HG03064 (cell line): ENCODE measurements around the gene CHIC2.
"Not testable (repeated sequence)": the region's sequence is repeated elsewhere in the genome, so short reads cannot be mapped to it uniquely, and the experiment has no call there.

Experiments used
- ATAC-seq: cut with Tn5 transposase; IDR thresholded peaks from one replicate; pipeline ENCODE4 v1.9.1; 2021; ENCODE audit warnings: low read depth; ENCODE audit not compliant: unreplicated experiment

The CHIC2 gene

DNA sequence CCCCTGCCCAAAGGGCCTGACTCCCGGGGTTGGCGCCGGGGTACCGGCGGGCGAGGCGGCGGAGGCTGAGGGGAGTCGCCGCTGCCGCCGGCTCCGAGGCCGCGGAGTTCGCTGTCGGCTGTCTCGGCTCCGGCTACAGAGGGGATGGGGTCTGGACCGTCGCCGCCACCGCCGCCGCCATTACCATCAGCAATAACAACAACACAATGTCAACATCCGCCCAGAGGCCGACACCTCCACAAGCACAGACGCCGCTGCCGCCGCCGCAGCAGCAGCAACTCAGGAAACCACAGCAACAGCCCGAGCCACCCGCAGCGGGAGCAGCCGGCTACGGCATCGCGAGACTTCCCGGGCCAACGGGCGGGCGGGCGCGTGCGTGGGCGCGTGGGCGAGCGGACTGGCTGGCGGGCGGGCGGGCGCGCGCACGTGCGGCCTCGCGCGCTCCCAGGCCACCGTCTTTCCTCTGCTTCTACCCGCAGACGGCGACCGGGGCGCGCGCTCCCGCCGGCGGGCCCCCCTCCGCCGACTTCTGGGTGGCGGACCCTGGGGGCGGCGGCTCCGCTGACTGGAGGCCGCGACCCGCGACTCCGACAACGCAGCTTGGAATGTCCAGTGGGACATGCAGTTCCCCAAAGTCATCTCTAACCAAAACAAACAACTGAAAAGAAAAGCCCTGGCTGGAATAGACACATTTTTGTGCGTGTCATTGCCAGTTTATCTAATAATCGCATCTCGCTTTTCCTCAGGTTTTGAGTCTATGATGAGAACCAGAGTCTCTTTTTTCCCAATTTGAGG, at the start of gene CHIC2:
TSS of gene CHIC2 (minus strand) at position 289 of the 795 bp plus-strand sequence. CDS start 305 bp downstream, outside the sequence.
- peak; percentile 94 for ATAC-seq

DNA sequence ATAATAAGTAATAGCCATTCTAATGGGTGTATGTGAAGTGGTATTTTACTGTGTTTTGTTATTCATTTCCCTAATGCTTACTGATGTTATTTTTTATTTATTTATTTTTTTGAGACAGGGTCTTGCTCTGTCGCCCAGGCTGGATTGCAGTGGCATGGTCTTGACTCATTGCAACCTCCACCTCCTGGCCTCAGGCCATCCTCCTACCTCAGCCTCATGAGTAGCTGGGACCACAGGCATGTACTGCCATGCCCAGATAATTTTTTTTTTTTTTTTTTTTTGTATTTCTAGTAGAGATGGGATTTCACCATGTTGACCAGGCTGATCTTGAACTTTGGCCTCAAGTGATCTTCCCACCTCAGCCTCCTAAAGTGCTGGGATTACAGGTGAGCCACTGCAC, 48.8 kb upstream of the CHIC2 start:
- ATAC-seq = not testable (repeated sequence)

GRCh38 chr4:54110019-54110416, 45.6 kb upstream of the CHIC2 start:
- ATAC-seq = no peak

GRCh38 chr4:54109241-54110018, 45.0 kb upstream of the CHIC2 start:
- ATAC-seq = no peak

DNA sequence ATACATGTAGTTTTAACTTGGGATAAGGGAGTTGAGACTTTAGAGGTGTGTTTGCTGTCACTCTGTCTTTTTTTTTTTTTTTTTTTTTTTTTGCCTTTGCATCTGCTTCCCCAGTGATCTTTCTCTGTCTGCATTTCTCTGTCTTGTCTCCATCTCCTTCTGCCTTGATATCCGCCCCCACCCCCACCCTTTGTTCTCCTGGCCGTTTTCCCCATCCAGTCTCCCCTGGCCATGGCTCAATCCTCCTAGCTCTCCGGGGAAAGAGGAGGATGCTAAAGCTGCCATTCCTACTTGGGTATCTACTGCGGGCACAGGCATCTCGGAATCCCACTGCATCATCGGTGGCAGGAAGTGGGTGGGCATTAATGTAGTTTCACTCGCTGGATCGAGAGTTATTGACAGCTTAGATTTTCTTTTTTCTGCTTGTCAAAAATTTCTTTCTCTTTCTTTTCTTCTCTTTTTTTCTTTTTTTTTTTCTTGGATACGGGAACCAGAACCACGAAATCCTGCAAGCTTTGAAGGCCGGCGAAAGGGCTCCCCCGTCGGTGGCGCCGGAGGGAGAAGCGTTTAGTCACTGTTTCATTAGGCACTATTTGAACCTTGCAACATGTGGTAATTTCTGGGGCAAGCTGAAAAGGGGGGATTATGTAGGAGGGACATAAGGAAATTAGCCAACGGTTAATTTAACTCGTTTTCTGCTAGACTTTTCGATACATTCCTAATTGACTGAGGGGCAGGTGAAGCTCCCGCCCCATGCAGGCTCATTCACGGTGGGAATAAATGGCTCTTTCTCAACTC, 43.7 kb upstream of the CHIC2 start:
- ATAC-seq = no peak

DNA sequence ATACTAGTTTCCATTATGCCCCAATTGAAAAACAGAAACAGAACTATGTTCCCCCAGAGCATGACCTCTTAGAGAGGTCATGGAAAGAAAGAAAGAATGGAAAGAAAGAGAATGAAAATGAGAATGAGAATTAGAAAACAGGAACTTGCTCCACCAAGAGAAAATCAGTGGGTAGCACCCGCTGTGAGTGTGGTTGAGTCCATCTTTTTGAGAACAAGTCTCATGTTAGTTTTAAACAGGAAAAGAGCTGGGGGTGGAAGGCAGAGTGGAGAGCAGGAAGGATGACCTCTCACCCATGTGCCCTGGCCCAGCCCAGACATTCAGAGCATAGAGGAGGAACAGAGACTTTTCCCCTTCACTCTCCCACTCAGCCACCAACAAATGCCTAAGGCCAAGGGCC, 40.5 kb upstream of the CHIC2 start:
- no peak for ATAC-seq

DNA sequence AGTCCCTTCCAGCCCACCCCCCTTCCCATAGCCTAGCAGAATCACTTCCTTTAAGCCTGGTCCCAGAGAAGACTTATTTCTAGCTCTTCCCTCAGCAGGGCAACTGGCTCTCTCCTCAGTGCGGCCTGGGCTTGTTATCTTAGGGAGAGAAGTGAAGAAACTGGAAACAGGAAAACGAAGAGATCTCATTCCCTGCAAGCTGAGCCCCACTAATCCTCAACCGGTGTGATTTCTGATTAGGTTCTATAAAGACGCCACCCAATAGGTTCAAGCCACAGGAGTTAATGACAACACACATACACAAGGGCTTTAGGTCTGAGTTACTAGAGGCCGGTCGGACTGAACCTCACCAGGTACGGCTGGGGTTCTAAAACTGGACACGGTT, 38.8 kb upstream of the CHIC2 start:
- ATAC-seq = no peak

DNA sequence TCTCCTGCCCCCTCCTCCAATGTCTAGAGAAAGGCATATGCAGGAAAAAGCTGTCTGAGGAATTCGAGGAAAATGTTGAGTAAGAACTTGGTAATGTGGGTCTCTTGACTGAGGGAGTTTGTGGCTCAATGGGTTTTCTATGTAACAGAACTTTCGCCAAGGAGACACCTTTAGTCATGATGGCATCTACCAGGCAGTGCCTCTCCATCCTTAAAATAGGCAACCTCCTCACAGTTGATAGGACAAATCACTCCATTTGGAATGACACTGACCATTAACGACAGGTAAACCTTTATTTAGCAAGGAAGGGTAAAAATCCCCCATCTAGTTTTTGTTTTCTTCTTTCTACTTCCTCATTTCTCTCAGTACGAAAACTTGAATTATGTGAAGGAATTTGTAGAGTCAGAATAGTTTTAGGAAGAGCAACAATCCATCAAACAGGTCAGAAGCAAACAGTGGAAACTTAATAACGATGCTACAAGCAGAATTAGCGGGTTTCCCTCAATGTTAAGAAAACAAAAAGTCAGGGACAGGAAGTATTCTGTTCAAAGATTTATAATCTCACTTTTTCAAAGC, 38.2 kb upstream of the CHIC2 start:
- no peak for ATAC-seq

DNA sequence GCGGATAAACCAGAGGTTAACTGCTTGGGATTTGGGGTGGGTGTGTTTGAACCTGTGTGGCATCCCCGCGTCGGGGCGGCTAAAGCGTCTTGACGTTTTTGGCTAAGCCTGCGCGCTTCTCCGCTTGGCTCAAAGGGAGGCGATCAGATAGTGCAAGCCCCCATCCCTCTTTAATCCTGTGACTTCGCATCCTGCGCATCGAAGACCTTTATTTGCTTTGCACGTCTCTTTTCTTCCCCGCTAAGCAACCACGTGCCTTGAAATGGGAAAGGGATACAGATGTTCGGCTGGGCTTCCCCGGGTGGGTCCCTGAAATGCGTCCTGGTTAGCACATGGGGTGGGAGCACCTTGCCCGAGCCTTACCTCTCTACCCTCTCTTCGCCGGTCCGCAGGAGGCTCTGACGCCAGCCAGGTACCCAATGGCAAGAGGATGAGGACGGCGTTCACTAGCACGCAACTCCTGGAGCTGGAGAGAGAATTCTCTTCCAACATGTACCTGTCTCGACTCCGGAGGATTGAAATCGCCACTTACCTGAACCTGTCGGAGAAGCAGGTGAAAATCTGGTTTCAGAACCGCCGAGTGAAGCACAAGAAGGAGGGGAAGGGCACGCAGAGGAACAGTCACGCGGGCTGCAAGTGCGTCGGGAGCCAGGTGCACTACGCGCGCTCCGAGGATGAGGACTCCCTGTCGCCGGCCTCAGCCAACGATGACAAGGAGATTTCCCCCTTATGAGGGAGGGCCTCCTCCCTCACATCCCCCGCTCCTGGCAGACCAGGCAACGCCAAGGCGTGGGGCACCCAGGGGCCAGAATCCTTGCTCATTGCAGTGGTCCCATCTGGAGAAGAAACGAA, 37.0 kb upstream of the CHIC2 start:
- no peak for ATAC-seq

- no peak for ATAC-seq
These were observed 36.3 kb upstream of the CHIC2 start for GRCh38 chr4:54100595-54101189.

GRCh38 chr4:54099748-54100574, 35.6 kb upstream of the CHIC2 start, which contains the start of gene GSX2:
Gene GSX2, plus strand, starts transcription at chr4:54100163. Its CDS starts 182 bp downstream, at chr4:54100345.
- ATAC-seq = no peak

- no peak for ATAC-seq
These were observed 34.9 kb upstream of the CHIC2 start for GRCh38 chr4:54099287-54099747.

DNA sequence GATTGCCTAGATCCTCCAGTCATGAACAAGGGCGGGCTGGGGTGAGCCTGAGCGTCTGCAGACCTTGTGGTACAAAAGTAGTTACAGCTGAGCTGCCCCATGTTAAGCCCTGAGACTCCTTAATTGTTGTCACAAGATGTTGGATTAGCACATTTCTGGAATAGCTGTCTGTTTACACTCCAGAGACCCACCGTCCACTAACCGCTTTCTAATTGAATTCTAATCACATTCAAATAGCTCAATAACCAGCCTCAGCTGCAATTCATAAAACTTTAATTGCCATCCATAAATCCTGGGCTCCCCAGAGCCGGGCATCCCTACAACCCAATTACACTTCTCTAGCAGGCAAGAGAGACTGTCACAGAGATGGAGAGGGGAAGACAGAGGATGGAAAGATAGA, 34.0 kb upstream of the CHIC2 start:
- no peak for ATAC-seq

GRCh38 chr4:54097152-54097551, 32.7 kb upstream of the CHIC2 start:
- ATAC-seq = no peak

DNA sequence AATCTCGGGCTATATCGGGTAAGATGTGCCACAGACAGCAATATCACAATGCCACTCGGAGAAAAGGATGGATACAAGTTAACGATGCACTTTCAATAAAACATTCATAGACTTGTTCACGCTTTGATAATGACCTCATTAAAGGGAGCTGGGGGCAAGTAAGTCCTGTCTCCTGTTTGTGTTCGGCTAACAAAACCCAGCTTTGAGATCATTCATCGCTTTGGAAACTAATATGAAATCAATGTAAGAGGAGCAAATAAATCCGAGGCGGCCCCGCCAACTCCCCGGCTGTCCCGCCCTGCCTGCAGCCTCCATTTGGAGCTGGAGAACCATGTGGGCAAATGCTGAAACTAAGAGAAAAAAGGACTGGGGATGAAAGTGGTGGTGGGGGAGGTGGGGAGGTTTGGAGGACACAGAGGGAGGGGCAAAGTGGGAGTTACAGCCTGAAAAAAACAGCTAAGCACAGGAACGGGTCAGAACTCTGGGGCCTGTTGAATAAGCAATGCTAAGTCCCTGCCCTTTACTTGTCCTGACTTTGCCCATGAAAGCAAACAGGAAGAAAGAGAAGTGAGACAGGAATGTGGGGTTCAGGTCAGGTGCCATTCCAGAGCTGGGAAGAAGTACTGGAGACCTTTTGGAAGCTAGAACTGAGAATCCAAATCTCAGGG, 32.0 kb upstream of the CHIC2 start:
- no peak for ATAC-seq

DNA sequence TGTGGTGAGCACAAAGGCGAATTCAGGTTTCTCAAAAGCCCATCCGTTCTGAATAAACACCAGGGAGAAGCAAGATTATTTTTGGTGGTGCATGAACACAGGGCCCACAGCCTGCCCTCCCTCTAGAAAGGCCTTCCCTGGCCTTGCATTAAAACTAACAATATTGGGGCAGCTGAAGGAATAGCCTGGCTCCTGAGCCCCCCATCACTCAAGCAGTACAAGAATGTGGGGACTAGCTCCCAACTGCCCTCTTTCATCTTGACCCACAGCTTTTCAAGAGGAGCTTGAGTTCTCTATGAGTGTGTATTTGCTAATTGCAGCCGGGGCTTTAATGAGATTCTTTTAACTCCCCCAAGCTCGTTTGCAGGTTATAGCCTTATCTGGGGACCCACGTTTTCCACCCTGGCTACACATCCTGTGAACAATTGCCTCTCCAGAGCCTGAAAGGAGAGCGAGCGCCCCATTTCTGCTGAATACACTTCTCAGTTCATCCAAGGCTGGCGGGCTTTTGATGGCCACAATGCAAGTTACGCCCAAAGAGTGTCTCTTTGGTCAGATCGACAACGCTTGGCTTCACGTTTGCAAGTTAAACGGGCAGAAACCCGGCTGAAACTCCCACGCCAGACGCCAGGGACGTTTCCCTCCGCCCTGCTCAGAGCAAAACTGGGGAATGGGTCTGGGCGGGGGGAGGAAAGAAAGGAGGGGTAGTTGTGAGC, 30.9 kb upstream of the CHIC2 start:
- ATAC-seq = no peak

GRCh38 chr4:54094451-54094850, 30.0 kb upstream of the CHIC2 start:
- no peak for ATAC-seq
